ENCODE data around the gene SERPINB6.
A peak's percentile ranks its signal among the peaks of the same experiment; 100 is the strongest.
"Not testable (repeated sequence)": the region's sequence is repeated elsewhere in the genome, so short reads cannot be mapped to it uniquely, and the experiment has no call there.

Gene SERPINB6

GRCh38 chr6:2935566-2936291, 35.6 kb downstream of the SERPINB6 start:
- FAIRE-seq (no peak), DNase-seq (ENCODE audit: insufficient read length, low spot score) (no peak)
- TF ChIP-seq CTCF (IDR thresholded peaks at IDR 0.05; ENCODE audit: insufficient read depth, missing control alignments), result no peak

- TF ChIP-seq CTCF (IDR thresholded peaks at IDR 0.05; ENCODE audit: insufficient read depth, missing control alignments), result no peak
- no peak for DNase-seq (ENCODE audit: insufficient read length, low spot score)
- FAIRE-seq, result no peak
Observed at GRCh38 chr6:2934057-2934456, 37.3 kb downstream of the SERPINB6 start.

GRCh38 chr6:2932911-2933310, 38.5 kb downstream of the SERPINB6 start:
- DNase-seq (ENCODE audit: insufficient read length, low spot score); FAIRE-seq: not testable (repeated sequence)

- no peak for FAIRE-seq
- peak; percentile 88 for TF ChIP-seq CTCF (IDR thresholded peaks at IDR 0.05; ENCODE audit: insufficient read depth, missing control alignments)
- DNase-seq (ENCODE audit: insufficient read length, low spot score), result peak; percentile 67
Observed at GRCh38 chr6:2931970-2932748, 39.2 kb downstream of the SERPINB6 start.

- DNase-seq (ENCODE audit: insufficient read length, low spot score) (no peak), FAIRE-seq (no peak)
- no peak for TF ChIP-seq CTCF (IDR thresholded peaks at IDR 0.05; ENCODE audit: insufficient read depth, missing control alignments)
Observed at GRCh38 chr6:2931055-2931454, 40.3 kb downstream of the SERPINB6 start.

GRCh38 chr6:2927931-2928330, 43.4 kb downstream of the SERPINB6 start:
- FAIRE-seq; DNase-seq (ENCODE audit: insufficient read length, low spot score): not testable (repeated sequence)

- DNase-seq (ENCODE audit: insufficient read length, low spot score); FAIRE-seq: not testable (repeated sequence)
Observed at GRCh38 chr6:2925842-2926747, 45.3 kb downstream of the SERPINB6 start.

GRCh38 chr6:2921520-2922115, 49.7 kb downstream of the SERPINB6 start:
- FAIRE-seq (no peak), DNase-seq (ENCODE audit: insufficient read length, low spot score) (no peak)
- no peak for TF ChIP-seq CTCF (IDR thresholded peaks at IDR 0.05; ENCODE audit: insufficient read depth, missing control alignments)

Measured in D721Med (cell line).